ENCODE results near the gene CCKAR.

DNA sequence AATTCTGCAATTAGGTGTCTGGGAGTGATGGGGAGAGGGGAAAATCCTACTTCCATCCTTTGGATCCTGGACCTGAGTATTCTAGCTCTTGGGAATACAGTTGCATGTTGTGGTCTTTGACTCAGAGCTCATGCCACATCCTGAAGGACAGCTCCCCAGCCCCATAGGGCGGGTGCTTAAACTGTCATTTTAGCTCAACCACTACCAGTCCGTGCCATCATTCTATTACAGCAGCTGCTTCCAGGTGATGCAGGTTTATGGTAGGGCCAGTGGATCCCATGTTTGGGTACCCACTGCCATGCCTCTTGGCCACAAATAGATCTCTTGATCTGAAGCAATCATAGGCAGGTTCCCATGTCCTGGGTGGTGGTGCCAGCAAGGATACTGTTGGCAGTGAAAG is 34.7 kb downstream of the CCKAR start:
- TF ChIP-seq CTCF (IDR thresholded peaks at IDR 0.05; ENCODE audit: low read length) (no peak), EZH2 (IDR thresholded peaks at IDR 0.05; ENCODE audit: borderline replicate concordance, low read length) (no peak)

All from OCI-LY1 (cell line).